Adrenal gland (tissue), 5 donors: ENCODE measurements around the gene ANAPC16.

Experiments
- POLR2A ChIP-seq, 2 donors: fragments of 450-650 bp; IDR thresholded peaks; one replicate each; pipeline ENCODE4 v1.6.1; 2017; ENCODE audit warnings: antibody characterized with exemption in 2 of 2, mild to moderate bottlenecking in 2 of 2, moderate library complexity in 1 of 2
- TF ChIP-seq, protein P1 (sequence below), 6 experiments: fragments of 450-650 bp in 4 of 6; fragments of 200-600 bp in 2 of 6; sonication (generic) in 1 of 6; IDR thresholded peaks; 1 replicate in 5 of 6; 2 replicates in 1 of 6; pipeline versions ENCODE4 v1.5.1 to v1.8.0; 2016 to 2021; ENCODE audit warnings: antibody characterized with exemption in 6 of 6, mild to moderate bottlenecking in 2 of 6, moderate library complexity in 1 of 6
- donor health status: DM: no; HTN: no; CAD: no.

DNA sequence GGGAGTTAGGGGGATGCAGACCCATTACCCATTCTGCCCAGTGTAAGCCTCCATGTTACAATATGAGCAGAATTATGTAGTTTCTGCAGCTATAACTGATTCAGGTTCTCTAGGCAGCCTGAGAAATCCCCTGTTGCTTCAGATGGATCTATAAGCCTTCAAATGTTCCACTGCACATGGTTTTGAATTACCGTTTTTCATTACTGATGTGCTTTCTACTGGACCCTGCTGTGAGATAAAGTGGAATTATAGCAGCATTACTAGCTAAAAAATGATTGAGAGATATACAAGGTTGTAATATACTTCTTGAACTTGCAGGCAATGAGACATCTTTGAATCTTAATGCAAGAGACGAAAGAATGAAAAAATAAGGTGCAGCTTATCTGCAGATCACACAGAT is 38.4 kb upstream of the ANAPC16 start:
- TF ChIP-seq, protein P1, sequence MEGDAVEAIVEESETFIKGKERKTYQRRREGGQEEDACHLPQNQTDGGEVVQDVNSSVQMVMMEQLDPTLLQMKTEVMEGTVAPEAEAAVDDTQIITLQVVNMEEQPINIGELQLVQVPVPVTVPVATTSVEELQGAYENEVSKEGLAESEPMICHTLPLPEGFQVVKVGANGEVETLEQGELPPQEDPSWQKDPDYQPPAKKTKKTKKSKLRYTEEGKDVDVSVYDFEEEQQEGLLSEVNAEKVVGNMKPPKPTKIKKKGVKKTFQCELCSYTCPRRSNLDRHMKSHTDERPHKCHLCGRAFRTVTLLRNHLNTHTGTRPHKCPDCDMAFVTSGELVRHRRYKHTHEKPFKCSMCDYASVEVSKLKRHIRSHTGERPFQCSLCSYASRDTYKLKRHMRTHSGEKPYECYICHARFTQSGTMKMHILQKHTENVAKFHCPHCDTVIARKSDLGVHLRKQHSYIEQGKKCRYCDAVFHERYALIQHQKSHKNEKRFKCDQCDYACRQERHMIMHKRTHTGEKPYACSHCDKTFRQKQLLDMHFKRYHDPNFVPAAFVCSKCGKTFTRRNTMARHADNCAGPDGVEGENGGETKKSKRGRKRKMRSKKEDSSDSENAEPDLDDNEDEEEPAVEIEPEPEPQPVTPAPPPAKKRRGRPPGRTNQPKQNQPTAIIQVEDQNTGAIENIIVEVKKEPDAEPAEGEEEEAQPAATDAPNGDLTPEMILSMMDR (IDR thresholded peaks at IDR 0.05) = no peak
- no peak for TF ChIP-seq POLR2A (IDR thresholded peaks at IDR 0.05)
